Measurements from ENCODE around the gene ATG101. TPM values are rescaled to one million over a fixed set of nuclear protein-coding genes. Genes with fewer than 3 reads are reported as not detected.

The ATG101 gene
- polyA plus RNA-seq, 1 experiment, result 97.3 TPM

DNA sequence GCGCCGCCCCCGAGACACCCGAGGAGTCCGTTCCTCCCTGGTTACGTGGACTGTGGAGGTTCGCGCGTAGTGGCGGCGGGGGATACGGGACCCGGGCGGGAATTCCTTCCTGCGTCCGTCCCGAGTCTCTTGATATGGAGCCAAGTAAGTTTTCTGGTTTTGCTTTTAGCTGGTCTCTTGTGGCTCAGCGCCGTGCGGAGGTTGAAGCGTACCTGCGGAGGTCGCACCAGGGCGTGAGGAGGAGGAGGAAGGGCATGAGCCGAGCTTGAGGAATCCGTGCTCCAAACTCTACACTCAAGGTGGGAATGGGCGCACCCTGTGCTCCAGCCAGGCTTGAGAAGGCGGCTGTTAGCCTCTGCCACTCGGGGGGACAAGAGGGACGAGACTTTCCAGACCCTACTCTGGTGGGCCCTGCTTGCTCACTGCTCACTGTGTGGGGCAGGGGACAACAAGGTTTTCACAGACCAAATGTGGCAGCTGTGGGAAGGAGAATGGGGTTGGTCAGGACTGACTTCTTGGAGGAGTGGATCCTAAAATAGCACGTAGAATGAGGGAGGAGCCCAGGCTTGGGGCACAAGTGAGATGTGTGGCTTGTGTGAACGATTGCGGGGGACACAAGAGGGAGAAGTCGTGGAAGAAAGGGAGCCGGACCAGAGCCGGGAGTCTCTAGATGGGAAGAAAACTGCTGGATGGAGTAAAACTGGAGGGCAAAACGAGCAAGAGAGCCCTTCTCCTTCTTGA, 577 bp downstream of the ATG101 start:
- H3K9me3 ChIP-seq (ENCODE audit: control insufficient read depth, insufficient read depth, low read length), result no peaks in the 10 kb centered on the region; the same call in 1 of the 2 replicates
- POLR2A ChIA-PET, result interaction anchor here (0.6 to 2.5 kb wide), 10 partner anchors 9 to 204 kb away, joined by 3 to 32 read pairs (median 5); partner anchors contain the start of genes NR4A1, SMIM41 and TAMALIN
- peak overlapping the region; percentile 100 for H3K4me3 ChIP-seq (ENCODE audit: low read depth, low read length)
- CTCF ChIA-PET, result interaction anchor here (0.6 to 31.7 kb wide), 5 partner anchors 12 to 54 kb away, joined by 3 to 624 read pairs (median 3); no protein-coding TSS in a partner anchor
- no peak for DNase-seq (ENCODE audit: low read depth, low spot score)
- H3K27ac ChIP-seq (ENCODE audit: low read depth, low read length), result peak overlapping the region; percentile 93
- TF ChIP-seq, protein P1, sequence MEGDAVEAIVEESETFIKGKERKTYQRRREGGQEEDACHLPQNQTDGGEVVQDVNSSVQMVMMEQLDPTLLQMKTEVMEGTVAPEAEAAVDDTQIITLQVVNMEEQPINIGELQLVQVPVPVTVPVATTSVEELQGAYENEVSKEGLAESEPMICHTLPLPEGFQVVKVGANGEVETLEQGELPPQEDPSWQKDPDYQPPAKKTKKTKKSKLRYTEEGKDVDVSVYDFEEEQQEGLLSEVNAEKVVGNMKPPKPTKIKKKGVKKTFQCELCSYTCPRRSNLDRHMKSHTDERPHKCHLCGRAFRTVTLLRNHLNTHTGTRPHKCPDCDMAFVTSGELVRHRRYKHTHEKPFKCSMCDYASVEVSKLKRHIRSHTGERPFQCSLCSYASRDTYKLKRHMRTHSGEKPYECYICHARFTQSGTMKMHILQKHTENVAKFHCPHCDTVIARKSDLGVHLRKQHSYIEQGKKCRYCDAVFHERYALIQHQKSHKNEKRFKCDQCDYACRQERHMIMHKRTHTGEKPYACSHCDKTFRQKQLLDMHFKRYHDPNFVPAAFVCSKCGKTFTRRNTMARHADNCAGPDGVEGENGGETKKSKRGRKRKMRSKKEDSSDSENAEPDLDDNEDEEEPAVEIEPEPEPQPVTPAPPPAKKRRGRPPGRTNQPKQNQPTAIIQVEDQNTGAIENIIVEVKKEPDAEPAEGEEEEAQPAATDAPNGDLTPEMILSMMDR (IDR thresholded peaks at IDR 0.05; ENCODE audit: low read depth, low read length), result no peak
- H3K27me3 ChIP-seq (ENCODE audit: control insufficient read depth, insufficient read depth, low read length), result no peaks in the 10 kb centered on the region

DNA sequence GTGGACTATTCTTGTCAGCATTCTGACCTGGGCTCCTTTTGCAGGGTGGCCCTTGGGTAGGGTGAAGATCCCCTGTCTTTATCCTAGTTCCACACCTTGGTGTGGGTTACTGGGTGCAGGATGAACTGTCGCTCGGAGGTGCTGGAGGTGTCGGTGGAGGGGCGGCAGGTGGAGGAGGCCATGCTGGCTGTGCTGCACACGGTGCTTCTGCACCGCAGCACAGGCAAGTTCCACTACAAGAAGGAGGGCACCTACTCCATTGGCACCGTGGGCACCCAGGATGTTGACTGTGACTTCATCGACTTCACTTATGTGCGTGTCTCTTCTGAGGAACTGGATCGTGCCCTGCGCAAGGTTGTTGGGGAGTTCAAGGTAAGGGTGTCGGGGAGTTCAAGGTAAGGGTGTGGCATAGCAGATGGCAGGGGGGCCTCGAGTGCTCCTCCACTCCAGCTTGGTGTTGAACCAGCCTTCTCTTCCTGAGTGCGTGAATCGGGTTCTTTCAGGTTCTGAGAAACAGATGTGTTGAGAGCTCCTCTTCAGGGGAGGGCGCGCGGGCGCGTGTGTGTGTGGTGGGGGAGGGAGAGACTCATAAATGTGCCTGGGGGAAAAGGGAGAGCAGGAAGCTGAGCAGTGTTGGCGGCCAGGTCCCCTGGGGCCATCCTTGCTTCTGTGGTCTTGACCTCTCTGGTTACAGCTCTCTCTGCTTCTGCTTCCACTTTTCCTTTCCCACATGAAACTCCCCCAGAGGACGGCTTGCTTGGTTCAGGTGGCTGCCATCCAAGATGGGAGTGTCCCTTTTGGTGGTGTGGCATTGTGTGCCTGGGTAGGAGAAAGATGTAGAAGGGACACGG, 4.0 kb downstream of the ATG101 start:
- ChIA-PET CTCF (interaction anchor here (1.8 to 31.7 kb wide), 2 partner anchors 9 to 47 kb away, joined by 6 to 624 read pairs; no protein-coding TSS in a partner anchor), POLR2A (interaction anchor here (0.6 kb wide), 2 partner anchors 44 to 188 kb away, joined by 3 to 4 read pairs; no protein-coding TSS in a partner anchor)
- DNase-seq (ENCODE audit: low read depth, low spot score), result no peak
- H3K27me3 ChIP-seq (ENCODE audit: control insufficient read depth, insufficient read depth, low read length), result no peaks in the 10 kb centered on the region
- no peak overlapping the region for H3K4me3 ChIP-seq (ENCODE audit: low read depth, low read length)
- TF ChIP-seq, protein P1 (IDR thresholded peaks at IDR 0.05; ENCODE audit: low read depth, low read length), result no peak
- no peaks in the 10 kb centered on the region; the same call in 1 of the 2 replicates for H3K9me3 ChIP-seq (ENCODE audit: control insufficient read depth, insufficient read depth, low read length)
- no peak overlapping the region for H3K27ac ChIP-seq (ENCODE audit: low read depth, low read length)

DNA sequence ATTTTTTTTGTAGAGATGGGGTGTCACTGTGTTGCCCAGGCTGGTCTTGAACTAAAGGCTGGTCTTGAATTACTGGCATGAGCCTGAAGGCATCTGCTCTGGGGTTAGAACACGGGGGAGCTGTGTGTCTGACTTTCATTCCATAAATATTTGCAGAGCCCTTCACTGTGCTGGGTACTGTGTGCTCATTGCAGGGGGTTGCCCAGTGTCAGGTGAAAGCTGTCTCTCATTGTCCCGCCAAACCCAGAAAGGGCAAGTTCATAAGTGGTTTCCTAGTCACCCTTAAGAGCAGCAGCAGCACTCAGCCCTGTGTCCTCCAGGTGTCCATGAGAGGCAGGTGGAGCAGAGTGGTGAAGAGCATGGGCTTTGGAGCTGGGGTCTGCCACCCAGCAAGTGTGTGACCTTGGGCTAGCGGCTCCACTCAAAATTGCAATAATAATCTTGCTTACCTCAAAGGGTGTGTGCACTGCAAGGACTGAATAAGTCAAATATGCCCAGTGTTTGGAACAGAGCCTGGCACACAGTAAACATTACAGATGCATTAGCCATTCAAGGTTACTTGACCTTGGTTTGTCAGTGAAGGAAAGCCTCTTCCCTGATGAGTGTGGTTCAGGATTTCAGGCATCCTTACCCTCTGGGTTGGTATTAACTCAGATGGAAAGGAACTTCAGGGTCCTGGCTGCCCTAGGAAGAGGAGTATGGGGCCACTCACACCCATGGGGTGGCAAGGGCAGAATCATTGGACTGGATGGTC, 5.4 kb downstream of the ATG101 start:
- no peaks in the 10 kb centered on the region for H3K27me3 ChIP-seq (ENCODE audit: control insufficient read depth, insufficient read depth, low read length)
- TF ChIP-seq, protein P1 (IDR thresholded peaks at IDR 0.05; ENCODE audit: low read depth, low read length), result no peak
- ChIA-PET CTCF (interaction anchor here (0.6 to 31.7 kb wide), 3 partner anchors 8 to 906 kb away, joined by 3 to 624 read pairs (median 6); no protein-coding TSS in a partner anchor), POLR2A (no interaction called here)
- H3K27ac ChIP-seq (ENCODE audit: low read depth, low read length), result no peak overlapping the region
- no peak for DNase-seq (ENCODE audit: low read depth, low spot score)
- H3K9me3 ChIP-seq (ENCODE audit: control insufficient read depth, insufficient read depth, low read length), result no peaks in the 10 kb centered on the region; the same call in 1 of the 2 replicates
- no peak overlapping the region for H3K4me3 ChIP-seq (ENCODE audit: low read depth, low read length)

DNA sequence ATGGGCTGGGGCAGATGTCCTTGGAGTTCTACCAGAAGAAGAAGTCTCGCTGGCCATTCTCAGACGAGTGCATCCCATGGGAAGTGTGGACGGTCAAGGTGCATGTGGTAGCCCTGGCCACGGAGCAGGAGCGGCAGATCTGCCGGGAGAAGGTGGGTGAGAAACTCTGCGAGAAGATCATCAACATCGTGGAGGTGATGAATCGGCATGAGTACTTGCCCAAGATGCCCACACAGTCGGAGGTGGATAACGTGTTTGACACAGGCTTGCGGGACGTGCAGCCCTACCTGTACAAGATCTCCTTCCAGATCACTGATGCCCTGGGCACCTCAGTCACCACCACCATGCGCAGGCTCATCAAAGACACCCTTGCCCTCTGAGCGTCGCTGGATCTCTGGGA, 7.0 kb downstream of the ATG101 start:
- DNase-seq (ENCODE audit: low read depth, low spot score), result no peak
- ChIA-PET CTCF (interaction anchor here (1.3 to 31.7 kb wide), 2 partner anchors 50 to 73 kb away, joined by 4 to 624 read pairs; no protein-coding TSS in a partner anchor), POLR2A (no interaction called here)
- no peaks in the 10 kb centered on the region; the same call in 1 of the 2 replicates for H3K9me3 ChIP-seq (ENCODE audit: control insufficient read depth, insufficient read depth, low read length)
- no peak overlapping the region for H3K4me3 ChIP-seq (ENCODE audit: low read depth, low read length)
- TF ChIP-seq, protein P1 (IDR thresholded peaks at IDR 0.05; ENCODE audit: low read depth, low read length), result no peak
- H3K27ac ChIP-seq (ENCODE audit: low read depth, low read length), result no peak overlapping the region
- no peaks in the 10 kb centered on the region for H3K27me3 ChIP-seq (ENCODE audit: control insufficient read depth, insufficient read depth, low read length)
